ENCODE data around the gene ABCG4. TPM values are rescaled to one million over a fixed set of nuclear protein-coding genes. Genes with fewer than 3 reads are reported as not detected.

The ABCG4 gene
- total and polyA plus RNA-seq, 2 donors from 2014 or later = 0.25 to 0.52 TPM

DNA sequence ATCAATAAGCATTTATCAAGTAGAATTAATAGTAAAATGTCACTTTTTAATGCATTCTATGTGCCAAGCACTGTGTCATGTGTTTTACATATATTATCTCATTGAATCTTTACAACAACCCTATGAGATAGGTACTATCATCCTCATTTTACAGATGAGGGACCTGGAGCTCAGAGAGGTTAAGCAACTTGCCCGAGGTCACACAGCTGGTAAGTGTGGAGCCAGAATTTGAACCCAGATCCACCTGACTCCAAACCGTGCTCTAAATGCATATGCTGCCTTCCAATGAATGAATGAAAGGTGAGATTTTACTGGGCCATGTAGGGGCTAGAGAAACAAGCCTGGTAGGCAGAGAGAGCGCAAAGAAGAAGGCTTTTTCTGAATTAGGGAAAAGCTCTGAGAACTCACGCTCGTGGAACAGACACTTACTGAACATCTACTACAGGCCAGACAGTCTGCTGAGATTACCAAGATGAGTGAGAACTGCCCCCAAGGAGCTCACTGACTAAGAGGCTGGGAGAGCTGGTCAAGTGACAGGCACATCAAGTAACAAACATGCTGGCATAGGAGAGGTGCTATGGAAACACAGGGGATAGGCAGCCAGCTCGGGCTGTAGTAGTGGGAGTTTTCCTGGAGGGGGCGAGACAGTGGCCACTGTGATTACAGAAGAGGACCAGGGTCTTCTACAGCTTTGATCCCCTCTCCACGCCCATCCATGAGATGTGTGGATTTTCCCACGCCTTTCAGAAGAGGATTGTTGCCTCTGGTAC lies 4.4 kb downstream of the ABCG4 start:
- Histone ChIP-seq H3K9ac (ENCODE audit: low read length in 3 of 3) (no peak overlapping the region), H3K27me3 (ENCODE audit: control insufficient read depth, insufficient read depth, low read length) (no peaks in the 10 kb centered on the region), H3K4me1 (ENCODE audit: control insufficient read depth in 2 of 3, insufficient read depth in 2 of 3, low read depth in 1 of 3, low read length in 3 of 3) (peaks cover 0 to 3% (median 0%) of the 10 kb centered on the region in 3 donors), H3K27ac (ENCODE audit: low read depth in 2 of 2, low read length in 2 of 2) (no peak overlapping the region), H3K36me3 (ENCODE audit: control insufficient read depth in 2 of 3, insufficient read depth in 3 of 3, low read length in 3 of 3) (no peaks in the 10 kb centered on the region), H3K4me3 (ENCODE audit: low read length in 3 of 3) (no peak overlapping the region), H3K9me3 (ENCODE audit: control insufficient read depth in 2 of 3, insufficient read depth in 1 of 3, low read length in 3 of 3) (no peaks in the 10 kb centered on the region)
- no peak for DNase-seq
- FAIRE-seq = no peak
- TF ChIP-seq CTCF (IDR thresholded peaks at IDR 0.05; ENCODE audit: borderline replicate concordance, extremely low read depth, insufficient read depth) = no peak
- intact Hi-C loops (cut with DNase I) = no loop called here

- Histone ChIP-seq H3K4me3 (ENCODE audit: low read length in 3 of 3) (no peak overlapping the region), H3K27me3 (ENCODE audit: control insufficient read depth, insufficient read depth, low read length) (no peaks in the 10 kb centered on the region), H3K9me3 (ENCODE audit: control insufficient read depth in 2 of 3, insufficient read depth in 1 of 3, low read length in 3 of 3) (no peaks in the 10 kb centered on the region), H3K36me3 (ENCODE audit: control insufficient read depth in 2 of 3, insufficient read depth in 3 of 3, low read length in 3 of 3) (no peaks in the 10 kb centered on the region), H3K27ac (ENCODE audit: low read depth in 2 of 2, low read length in 2 of 2) (no peak overlapping the region), H3K4me1 (ENCODE audit: control insufficient read depth in 2 of 3, insufficient read depth in 2 of 3, low read depth in 1 of 3, low read length in 3 of 3) (no peaks in the 10 kb centered on the region), H3K9ac (ENCODE audit: low read length in 3 of 3) (no peak overlapping the region)
- intact Hi-C loops (cut with DNase I) = no loop called here
- no peak for DNase-seq
- no peak for TF ChIP-seq CTCF (IDR thresholded peaks at IDR 0.05; ENCODE audit: borderline replicate concordance, extremely low read depth, insufficient read depth)
- no peak for FAIRE-seq
Measured at GRCh38 chr11:119154178-119154577, 5.3 kb downstream of the ABCG4 start.

DNA sequence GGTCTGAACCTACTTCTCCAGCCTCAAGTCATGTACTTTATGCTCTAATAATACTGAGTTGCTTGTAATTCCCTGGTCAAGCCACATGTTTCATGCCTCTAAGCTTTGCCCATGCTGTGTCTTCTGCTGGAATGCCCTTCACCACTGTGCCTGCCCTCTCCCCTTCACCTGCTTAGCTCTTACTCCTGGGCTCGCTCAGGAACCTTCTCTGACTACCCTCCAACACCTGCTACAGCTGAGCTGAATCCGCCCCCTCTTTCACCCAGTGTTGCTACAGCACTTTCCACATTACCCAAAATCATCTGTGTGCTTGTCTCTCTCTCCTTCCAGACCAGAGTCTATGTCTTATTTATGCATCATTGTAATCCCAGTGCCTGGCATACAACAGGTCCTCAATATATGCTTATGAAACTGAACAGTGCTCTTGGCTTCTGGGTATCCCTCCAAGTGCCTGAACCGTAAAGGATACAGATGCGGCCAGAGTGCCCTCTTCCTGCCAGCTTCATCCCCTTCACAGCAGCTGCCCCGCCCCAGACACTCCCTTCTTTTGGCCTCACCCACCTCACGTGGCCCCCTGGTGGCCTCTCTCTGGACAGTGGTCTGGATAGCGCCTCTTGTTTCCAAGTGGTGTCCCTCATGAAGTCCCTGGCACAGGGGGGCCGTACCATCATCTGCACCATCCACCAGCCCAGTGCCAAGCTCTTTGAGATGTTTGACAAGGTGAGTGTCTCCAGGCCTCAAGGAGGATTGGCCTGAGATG lies 7.1 kb downstream of the ABCG4 start:
- intact Hi-C loops (cut with DNase I) = no loop called here
- DNase-seq (peak in 1 of 5 donors; percentile 22), FAIRE-seq (no peak)
- TF ChIP-seq CTCF (IDR thresholded peaks at IDR 0.05; ENCODE audit: borderline replicate concordance, extremely low read depth, insufficient read depth) = no peak
- Histone ChIP-seq H3K27ac (ENCODE audit: low read depth in 2 of 2, low read length in 2 of 2) (no peak overlapping the region), H3K36me3 (ENCODE audit: control insufficient read depth in 2 of 3, insufficient read depth in 3 of 3, low read length in 3 of 3) (no peaks in the 10 kb centered on the region), H3K4me1 (ENCODE audit: control insufficient read depth in 2 of 3, insufficient read depth in 2 of 3, low read depth in 1 of 3, low read length in 3 of 3) (no peaks in the 10 kb centered on the region), H3K9me3 (ENCODE audit: control insufficient read depth in 2 of 3, insufficient read depth in 1 of 3, low read length in 3 of 3) (no peaks in the 10 kb centered on the region), H3K27me3 (ENCODE audit: control insufficient read depth, insufficient read depth, low read length) (no peaks in the 10 kb centered on the region), H3K4me3 (ENCODE audit: low read length in 3 of 3) (no peak overlapping the region), H3K9ac (ENCODE audit: low read length in 3 of 3) (no peak overlapping the region)
